ENCODE data around the gene TAS2R39.
"Not testable (repeated sequence)": the region's sequence is repeated elsewhere in the genome, so short reads cannot be mapped to it uniquely, and the experiment has no call there.

TAS2R39 gene

DNA sequence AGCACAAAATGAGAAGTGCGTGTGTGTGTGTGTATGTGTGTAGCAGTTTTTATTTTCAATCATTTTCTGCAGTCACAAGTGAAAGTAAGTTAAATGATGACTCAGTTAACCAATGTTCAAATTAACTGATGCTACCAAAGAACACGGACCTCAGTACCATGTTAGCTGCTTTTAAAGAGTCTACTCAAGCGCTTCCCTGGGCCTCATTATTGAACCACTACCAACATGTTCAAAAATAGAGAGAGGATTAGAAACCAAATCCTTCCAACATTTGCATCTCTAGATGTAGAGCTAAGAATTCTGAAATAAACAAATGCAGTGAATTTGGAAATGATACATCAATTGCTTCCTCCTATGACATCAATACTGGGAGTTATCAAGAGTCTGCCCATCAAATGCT, at the start of gene TAS2R39:
TSS of gene TAS2R39 (plus strand) at position 396 of the 400 bp plus-strand sequence. CDS start at position 396, 0 bp downstream.
- DNase-seq: no peak

DNA sequence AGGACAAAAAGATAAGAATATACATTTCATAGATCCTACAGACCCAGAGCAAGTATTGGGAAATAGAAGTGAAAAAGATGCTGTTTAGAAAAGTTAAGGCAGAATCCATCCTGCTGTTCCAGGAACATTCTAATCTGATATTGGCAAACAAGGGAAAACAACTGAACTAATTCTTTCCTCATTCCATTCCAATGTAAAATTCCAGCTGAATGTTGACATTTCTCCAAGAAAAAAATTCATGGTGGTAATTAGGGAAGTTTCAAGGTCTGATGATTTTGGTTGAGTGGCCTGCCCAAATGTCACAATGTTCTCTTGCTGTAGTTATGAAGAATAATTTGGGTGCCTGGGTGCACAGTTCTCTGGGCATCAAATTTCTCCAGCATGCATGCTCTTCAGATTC, 36.1 kb upstream of the TAS2R39 start:
- no peak for DNase-seq

DNA sequence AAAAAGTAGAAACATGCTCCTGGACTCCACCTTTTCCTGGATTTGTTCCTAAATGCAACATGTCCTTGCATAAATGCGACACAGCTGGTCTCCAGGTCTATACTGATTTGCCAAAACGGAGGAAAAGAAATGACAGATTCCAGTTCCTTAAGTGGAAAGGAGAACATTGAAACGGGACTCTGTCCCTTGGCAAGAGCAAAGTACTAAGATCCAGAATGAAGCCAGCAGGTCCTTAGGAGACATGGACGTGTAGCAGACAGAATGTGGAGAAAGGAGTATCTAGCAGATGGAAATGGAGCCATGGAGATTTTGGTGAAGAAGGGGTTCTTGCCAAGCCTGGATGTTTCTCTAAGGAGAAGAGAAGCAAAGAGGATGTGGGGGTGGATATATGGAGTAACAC, 35.2 kb upstream of the TAS2R39 start:
- no peak for DNase-seq

DNA sequence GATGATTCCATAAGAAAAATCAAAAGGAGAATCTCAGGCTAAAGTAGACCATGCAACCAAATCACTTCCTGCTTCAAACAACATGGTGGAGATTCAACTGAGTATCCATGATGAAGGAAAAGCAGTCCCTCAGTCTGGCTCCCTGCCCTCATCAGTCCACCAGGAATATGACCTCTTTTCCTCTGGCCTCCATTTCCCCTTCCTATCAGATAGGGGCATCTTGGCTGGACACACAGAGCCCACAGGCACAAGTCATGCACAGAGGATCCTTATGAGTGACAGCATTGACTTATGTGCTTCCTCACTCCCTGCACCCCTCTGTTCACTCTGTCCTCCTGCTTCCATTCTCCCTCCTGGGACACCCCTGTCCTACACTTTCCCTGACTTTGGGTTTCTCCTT, 34.6 kb upstream of the TAS2R39 start:
- DNase-seq: no peak

DNA sequence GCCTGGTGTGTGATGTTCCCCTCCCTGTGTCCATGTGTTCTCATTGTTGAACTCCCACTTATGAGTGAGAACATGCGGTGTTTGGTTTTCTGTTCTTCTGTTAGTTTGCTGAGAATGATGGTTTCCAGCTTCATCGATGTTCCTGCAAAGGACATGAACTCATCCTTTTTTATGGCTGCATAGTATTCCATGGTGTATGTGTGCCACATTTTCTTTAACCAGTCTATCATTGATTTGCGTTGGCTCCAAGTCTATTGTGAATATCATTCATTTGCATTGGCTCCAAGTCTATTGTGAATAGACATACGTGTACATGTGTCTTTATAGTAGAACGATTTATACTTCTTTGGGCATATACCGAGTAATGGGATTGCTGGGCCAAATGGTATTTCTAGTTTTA, 32.5 kb upstream of the TAS2R39 start:
- DNase-seq: not testable (repeated sequence)

DNA sequence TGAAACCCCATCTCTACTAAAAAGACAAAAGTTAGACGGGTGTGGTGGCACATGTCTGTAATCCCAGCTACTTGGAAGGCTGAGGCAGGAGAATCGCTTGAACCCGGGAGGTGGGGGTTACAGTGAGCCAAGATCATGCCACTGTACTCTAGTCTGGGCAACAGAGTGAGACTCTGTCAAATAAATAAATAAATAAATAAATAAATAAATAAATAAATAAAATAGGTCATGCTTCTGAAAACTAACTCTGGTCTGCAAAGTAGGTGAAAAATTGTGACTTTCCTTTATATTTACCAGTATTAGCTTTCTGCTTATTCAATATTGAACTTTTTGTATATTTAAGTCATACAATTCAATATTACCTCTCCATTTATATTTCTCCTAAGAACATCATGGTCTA, 24.6 kb upstream of the TAS2R39 start:
- DNase-seq: not testable (repeated sequence)

DNA sequence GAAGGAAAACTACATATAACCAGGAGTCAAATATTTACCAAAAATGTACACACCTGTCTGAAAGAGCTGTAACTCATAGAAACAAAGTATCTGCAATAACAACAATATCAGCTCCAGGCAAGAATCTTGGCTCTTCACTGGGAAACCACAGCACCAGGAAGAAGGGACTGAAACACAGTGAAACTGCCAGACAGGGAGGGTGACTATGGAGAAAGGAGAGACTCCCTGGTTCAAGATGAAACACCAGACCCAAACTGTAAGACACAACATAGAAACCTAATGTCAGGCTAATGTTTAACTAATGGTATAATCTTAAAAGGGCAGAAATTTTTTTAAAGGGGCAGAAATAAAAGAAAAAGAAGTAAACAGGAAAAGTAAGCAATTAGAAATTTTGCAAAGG, 11.5 kb upstream of the TAS2R39 start:
- no peak for DNase-seq

DNA sequence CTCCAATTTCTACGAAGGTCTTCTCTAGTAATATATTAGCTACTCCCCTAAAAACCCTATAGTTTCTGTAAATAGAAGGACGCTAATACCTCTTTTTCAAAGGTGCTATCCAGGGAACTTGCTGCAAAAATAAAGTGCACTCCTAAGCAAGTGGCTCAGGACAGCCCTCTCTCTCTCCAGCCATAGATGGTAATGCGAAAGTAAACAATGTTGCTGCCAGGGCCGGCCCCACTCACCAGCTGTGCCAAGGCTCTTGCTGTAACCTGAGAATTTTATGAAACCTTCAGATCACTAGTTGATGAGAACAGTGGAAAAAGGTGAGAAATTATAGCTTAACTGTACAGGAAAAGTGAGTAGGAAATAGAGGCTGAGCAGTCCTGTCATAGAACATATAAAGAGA, 10.9 kb upstream of the TAS2R39 start:
- no peak for DNase-seq

DNA sequence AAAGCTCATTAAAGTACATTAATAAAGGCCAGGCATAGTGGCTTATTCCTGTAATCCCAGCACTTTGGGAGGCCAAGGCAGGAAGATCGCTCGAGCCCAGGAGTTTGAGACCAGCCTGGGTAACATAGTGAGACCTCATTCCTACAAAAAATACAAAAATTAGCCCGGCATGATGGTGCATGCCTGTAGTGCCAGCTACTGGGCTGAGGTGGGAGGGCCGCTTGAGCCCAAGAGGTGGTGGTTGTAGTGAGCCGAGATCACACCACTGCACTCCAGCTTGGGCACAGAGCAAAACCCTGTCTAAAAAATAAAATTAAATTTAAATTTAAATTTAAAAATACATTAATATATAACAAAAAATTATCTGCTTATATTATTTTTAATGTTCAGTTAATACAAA, 7.1 kb upstream of the TAS2R39 start:
- no peak for DNase-seq

DNA sequence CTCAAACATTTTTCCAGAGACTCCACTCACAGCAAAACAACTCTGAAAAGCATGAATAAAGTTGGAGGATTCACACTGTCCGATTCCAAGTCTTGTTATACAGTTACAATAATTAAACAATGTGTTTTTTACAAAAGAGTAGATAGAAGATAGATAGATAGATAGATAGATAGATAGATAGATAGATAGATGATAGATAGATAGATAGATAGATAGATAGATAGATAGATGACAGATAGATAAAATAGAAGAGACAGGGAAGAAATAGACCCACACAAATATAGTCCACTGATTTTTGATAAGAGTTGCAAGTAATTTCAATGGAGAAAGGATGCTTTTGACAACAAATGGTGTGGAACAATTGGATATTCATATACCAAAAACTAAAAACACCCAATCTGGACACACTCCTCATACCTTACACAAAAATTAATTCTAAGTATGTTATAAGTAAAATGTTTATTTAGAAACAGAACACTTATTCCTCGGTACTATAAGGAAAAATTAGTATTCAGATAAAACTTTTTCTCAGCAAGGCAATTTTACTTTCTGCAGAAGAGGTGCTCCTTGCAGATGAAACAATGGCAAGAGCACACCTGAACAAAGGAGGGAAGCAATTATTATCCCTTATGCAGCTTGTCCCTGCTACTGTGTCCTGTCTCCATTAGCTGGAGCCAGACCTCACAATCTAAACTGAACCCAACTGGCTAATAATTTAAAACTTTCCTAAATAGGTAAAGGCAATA, 5.7 kb upstream of the TAS2R39 start:
- DNase-seq: peak; percentile 10

DNA sequence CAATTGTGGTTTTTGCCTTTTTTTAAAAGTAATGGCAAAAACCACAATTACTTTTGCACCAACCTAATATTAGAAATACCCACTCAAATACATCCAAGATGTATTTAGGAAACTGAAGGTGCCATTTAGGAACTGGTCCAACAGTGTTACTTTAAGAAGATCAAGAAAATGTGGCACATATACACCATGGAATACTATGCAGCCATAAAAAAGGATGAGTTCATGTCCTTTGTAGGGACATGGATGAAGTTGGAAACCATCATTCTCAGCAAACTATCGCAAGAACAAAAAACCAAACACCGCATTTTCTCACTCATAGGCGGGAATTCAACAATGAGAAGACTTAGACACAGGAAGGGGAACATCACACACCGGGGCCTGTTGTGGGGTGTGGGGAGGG, 2.4 kb upstream of the TAS2R39 start:
- DNase-seq: not testable (repeated sequence)

DNA sequence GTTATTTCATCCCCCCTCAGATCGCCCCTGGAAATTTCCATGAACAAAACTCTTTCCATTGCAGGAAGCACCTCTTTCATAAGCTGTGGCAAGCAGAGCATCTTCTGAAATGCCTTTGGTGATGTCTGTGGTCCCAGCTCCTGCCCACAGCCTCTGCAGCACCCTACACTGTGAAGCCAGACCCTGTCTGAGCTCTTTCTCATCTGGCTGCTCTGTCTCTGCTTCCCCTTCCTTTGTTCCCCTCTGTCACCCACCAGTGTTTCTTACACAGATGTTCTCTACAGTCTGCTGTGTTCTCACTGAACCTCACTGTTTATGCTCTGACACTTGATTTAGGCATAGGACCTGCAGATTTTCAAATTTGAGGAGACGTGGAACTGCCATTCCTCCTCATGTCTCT, 1.9 kb upstream of the TAS2R39 start:
- no peak for DNase-seq

DNA sequence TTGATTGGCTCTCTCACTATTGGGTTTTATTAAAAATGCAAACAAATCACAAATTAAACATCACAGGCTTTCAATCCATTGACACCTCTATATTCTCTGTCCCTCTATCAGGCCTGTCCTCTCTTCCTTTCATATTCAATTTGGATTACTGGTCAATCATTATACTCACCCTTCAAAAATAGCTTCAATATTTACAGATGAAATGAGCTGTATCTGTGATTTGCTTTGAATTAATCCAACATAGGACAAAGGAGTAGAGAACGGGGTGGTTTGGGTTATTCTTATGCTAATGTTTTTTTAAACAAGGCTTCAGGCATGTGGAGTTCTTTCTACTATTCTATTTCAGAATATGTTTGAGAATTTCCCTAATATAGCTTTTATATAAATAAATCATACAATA, 2.3 kb downstream of the TAS2R39 start:
- DNase-seq: no peak

DNA sequence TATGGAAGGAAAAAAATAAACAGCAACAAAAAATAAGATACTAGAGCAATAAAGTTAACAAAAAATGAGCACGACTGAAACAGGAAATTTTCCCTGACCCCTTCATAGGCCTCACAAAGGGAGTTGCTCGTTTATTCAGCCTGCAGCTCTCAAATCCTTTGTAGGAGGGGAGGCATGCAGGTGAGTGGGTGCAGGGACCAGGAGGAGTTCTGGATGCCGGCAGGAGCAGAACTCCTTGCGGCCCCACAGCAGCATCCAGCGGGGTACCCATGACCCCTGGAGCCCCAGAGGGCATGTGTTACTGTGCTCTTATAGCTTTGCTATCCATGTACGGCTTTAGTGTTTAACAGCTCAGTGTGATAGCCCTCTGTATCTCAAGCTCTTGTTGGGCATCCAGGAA, 5.8 kb downstream of the TAS2R39 start:
- DNase-seq: no peak

DNA sequence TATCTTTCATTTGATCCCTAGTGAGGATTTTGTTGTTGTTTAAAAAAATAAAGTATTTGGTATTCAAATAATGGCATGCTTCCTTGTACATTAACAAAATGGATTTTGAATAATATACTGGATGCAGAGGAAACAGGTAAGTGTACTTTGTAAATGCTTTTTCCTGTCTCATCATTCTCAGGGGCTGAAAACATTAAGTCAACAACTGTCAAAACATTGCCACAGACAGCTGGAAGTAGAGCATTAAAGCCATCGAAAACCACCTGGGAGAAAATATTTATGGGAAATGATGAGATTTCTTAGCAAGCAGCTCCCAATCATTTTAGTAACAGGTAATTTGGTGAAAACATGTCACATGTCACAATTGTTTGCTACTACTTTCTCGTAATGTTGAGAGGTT, 10.7 kb downstream of the TAS2R39 start:
- DNase-seq: no peak

DNA sequence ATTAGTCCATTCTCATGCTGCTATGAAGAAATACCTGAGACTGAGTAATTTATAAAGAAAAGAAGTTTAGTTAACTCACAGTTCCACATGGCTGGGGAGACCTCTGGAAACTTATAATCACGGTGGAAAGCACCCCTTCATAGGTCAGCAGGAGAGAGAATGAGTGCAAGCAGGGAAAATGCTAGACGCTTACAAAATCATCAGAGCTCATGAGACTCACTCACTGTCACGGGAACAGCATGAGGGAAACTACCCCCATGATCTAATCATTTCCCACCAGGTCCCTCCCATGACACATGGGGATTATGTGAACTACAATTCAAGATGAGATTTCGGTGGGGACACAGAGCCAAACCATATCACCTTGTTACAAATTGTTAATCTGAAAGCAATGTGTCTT, 15.8 kb downstream of the TAS2R39 start:
- no peak for DNase-seq

DNA sequence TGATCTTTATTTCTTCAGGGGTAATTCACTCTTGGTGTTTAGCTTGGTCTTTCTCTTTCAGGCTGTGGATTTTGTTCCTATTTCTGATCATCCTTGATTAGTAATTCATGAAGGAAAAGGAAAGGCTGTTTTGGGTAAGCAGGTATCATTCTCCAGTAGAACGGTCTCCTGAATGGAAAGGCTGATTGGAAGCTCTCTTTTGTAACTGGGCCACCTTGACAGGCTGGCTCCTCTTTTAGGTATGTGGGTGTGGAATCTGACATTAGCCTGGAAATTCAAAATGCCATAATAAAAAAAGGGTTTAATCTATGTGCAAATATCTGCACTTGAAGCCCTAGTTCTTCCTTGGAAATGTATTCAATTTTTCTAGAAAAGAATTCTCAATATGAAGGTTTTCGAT, 18.9 kb downstream of the TAS2R39 start:
- no peak for DNase-seq

DNA sequence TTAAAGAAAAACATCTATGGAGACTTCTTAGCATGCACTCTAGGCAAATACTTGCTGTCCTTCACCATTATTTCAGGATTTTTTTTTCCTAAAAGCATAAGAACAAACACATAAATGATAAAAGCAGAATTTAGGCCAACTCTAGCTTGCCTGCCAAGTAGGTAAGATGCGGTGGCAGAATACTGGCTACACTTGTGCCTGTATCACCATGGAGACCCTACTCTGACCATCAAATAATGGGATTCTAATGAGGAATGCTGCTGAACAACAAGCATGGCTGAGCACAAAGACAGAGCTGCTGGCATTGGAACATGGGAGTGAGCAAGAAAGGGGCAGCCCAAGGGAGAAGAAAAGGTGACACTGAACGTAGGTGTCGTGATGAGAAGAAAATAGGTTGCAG, 20.2 kb downstream of the TAS2R39 start:
- DNase-seq: no peak

DNA sequence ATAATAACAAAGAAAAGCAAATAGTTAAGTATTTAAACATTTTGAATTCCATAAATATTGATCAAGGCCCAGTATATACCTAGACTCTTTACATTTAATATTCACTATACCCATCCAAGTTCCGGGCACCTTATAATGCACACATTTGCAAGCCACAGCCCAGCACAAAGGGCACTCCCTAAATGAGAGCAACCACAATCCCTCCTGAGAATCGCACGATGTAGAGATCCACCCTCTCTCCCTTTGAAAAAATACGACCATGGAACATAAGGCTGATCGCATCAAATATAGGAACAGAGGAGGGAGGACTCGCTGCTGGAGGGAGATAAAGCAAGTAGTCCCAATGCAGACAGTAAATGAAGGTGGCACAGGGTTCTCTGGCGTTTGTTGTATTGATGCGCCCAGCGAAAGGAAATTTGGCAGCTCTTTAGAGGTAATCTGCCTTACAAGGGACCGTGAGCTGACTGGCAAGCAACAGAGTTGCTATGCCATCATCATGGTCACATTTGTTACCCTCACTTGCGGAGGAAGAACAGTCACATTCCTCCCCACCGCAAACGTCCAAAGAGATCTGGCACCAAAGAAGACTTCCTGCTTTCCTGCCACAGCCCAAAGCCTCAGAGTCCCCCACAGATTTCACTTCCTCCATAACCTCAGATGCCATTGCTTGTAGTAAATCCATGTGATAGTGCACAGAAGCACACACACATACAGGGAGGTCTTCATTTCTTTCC, 22.5 kb downstream of the TAS2R39 start:
- DNase-seq: peak; percentile 68

DNA sequence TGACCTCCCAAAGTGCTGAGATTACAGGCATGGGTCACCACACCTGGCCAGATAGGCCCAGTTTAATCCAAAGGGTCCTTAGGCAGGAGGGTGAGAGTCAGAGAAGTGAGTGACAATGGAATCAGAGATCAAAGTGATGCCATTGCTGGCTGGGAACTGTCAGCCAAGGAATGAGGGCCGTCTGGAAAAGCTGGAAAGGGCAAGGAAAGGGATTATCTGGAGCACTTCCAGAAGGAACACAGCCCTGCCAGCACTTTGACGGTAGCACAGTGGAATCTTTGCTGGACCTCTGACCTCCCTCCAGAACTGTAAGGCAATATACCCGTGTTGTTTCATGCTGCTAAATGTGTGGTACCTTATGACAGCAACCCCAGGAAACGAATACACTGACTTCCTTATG, 27.3 kb downstream of the TAS2R39 start:
- no peak for DNase-seq

DNA sequence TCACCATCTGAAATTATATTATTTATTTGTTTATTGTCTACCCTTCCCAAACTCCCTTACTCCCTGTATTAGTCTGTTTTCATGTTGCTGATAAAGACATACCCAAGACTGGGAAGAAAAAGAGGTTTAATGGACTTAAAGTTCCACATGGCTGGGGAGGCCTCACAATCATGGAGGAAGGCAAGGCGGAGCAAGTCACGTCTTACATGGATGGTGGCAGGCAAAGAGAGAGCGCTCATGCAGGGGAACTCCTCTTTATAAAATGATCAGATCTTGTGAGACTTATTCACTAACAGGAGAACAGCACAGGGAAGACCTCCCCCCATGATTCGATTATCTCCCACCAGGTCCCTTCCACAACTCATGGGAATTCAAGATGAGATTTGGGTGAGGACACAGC, 30.3 kb downstream of the TAS2R39 start:
- DNase-seq: not testable (repeated sequence)

DNA sequence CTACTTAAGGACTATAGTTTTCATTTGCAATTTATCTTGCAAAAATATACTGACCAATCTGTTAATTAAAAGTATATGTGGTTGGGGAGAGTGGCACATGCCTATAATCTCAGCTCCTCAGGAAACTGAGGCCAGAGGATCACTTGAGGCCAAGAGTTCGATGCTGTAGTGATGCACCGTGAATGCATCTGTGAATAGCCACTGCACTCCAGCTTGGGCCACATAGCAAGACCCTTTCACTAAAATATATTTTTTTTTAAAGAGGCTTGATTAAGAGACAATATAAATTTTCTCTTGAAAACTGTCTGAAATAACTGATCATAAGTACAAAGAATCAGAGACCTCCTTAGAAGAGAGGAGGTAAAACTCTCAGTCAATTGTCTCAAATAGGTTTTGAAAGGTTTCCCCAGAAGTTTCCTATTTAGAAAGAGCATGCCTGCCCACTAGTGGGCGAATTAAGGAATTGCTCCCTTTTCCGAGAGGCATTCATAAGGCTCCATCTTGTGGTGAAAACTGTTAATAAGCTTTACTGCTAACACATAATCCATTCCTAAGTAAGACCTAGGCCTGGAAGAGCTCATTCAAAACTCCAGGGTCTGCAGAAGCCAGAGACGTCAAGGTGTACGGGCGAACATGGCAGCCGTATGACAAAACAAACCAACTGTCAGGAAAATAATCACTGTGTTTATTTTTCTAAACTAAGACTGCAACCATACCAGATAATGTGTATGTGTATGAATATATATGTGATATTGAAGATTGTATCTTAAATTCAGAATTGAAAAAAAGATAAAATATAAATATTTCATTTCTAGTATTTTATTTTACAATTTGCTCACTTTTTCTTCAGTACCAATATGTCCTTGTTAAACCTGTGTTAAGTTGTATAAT, 31.8 kb downstream of the TAS2R39 start:
- DNase-seq: peak; percentile 96

DNA sequence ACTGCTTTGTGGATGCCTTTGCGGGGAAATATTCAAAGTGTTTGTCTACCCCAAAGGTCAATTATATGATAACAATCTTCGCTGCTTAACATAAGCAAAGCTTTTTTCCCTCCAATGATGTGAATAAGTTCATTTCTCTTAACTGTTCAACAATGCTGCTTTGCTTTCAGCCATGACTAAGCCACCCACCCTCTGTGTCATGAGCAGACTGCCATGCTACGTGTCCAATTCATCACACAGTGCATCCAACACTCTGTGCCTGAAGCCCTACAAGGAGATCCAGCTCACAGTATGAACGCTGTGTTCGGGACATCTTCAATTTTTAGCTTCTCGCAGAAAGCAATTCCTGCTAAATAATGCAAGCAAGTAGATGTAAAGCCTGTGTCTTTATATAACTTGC, 32.9 kb downstream of the TAS2R39 start:
- DNase-seq: no peak

DNA sequence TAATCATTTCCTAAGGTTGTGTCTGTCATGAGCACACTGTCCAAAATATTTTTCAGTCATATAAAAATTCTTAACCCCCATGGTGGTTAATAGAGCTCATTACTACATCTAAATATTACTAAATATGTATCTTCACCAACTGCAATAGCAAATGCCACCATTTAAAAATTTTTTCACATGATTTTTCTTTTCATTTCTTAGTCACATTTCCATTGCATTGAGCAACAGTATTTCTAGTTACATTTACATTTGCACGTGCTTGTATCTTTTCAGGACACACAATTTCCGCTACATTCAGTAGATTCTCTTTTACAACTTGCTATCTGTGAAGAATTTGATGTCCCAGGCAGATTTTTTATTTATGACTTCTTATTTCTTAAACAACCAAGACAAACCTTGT, 33.5 kb downstream of the TAS2R39 start:
- DNase-seq: no peak
